Small intestine (tissue), 7 donors: ENCODE data around the gene NUP214. TPM values are rescaled to one million over a fixed set of nuclear protein-coding genes. Genes with fewer than 3 reads are reported as not detected.

Experiments
- DNase-seq, 2 donors: peaks; one replicate each; pipeline versions ENCODE4 v3.0.0 to v3.0.0-alpha.2; 2013
- FAIRE-seq: peaks from 2 replicates; lab custom pipeline; 2012; peaks lifted over from hg19 to GRCh38; lab: Jason Lieb, UNC
- H3K27ac ChIP-seq, 3 donors: one replicate each; pipeline ENCODE4 v1.5.1; 2013; ENCODE audit warnings: low read length in 2 of 3, mild to moderate bottlenecking in 2 of 3, control low read depth in 1 of 3, inconsistent platforms in 1 of 3, low read depth in 1 of 3, moderate library complexity in 1 of 3
- H3K27me3 ChIP-seq, 3 donors: one replicate each; pipeline ENCODE4 v1.6.1; 2013; ENCODE audit warnings: low read length in 3 of 3, inconsistent platforms in 1 of 3; ENCODE audit not compliant: control insufficient read depth in 3 of 3, insufficient read depth in 3 of 3
- H3K36me3 ChIP-seq, 3 donors: one replicate each; pipeline ENCODE4 v1.6.1; 2013; ENCODE audit warnings: low read length in 3 of 3, inconsistent platforms in 1 of 3, low read depth in 1 of 3, mild to moderate bottlenecking in 1 of 3, moderate library complexity in 1 of 3; ENCODE audit not compliant: control insufficient read depth in 3 of 3, insufficient read depth in 2 of 3
- H3K4me1 ChIP-seq, 3 donors: one replicate each; pipeline ENCODE4 v1.6.1; 2013; ENCODE audit warnings: low read length in 2 of 3, inconsistent platforms in 1 of 3, low read depth in 1 of 3, mild to moderate bottlenecking in 1 of 3, moderate library complexity in 1 of 3; ENCODE audit not compliant: control insufficient read depth in 3 of 3, insufficient read depth in 2 of 3
- H3K4me3 ChIP-seq, 3 donors: one replicate each; pipeline ENCODE4 v1.5.1; 2013; ENCODE audit warnings: low read length in 3 of 3, control low read depth in 1 of 3, inconsistent platforms in 1 of 3, low read depth in 1 of 3, mild to moderate bottlenecking in 1 of 3, moderate library complexity in 1 of 3
- H3K9me3 ChIP-seq, 2 donors: one replicate each; pipeline ENCODE4 v1.6.1; 2013; ENCODE audit warnings: low read depth in 1 of 2, low read length in 1 of 2; ENCODE audit not compliant: control insufficient read depth in 2 of 2, insufficient read depth in 1 of 2
- WGBS, 3 donors: extraction: QIAGEN DNeasy Blood & Tissue Kit; methylation state at CpG; one replicate each; pipeline ENCODE4 v1.1.7; 2013; 5-methylcytosine and 5-hydroxymethylcytosine counted together
- polyA plus RNA-seq, 4 donors: library from polyadenylated mRNA; stranded (reverse) in 3 of 4; unstranded in 1 of 4; fragments of 200-250 nt in 3 of 4; fragments of 120-200 nt in 1 of 4; gene quantifications; one replicate each; pipeline versions ENCODE4 v1.2.1 to v1.2.3, GENCODE V29; 2013
- donor health status: healthy with polysubstance abuse.
- donor health status: control.
- donor health status: control.
- donor health status: Bipolar disorder and iron deficiency.
- donor health status: healthy.

Gene NUP214
- polyA plus RNA-seq, 4 donors = 16.7 to 49.7 (median 37.3) TPM

DNA sequence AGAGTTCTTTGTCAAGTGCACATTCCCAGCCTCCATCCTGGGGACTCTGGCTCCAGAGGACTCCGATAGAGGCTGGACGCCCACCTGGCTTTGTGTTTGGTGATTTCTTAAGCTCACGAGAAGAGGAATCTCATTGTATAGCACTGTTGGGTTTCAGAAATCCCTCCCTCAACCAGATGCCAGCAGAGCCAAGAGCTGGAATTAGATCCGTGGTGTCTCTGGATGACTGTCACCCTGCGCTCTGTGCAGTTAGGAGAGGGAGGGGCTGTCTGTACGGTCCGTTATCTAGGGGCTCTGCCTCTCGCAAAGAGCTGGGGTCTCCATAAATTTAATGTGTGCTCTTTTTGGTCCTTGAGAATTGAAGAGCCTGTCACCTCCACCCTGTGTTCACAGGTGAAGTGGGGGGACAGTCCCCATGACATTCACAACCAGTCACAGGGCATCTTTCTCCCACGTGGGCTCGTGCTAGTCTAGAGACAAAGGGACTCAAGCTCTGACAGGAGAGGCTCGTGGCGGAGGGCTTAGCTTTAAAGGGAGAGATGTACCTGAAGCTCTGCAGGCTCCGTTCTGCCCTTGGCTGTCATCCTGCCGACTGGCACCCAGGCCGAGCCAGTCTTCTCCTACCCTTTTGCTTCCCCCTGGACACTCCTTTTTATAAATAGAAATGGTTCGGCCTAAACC, 109.6 kb downstream of the NUP214 start:
- 86 to 92% (median 89%) methylated on average over 16 of the region's 16 CpGs for WGBS, 3 donors
- Histone ChIP-seq H3K4me3 (no peak overlapping the region), H3K9me3 (no peaks in the 10 kb centered on the region), H3K36me3 (peaks cover 6 to 56% (median 14%) of the 10 kb centered on the region in 3 donors), H3K27me3 (no peaks in the 10 kb centered on the region), H3K4me1 (peaks cover 0 to 15% (median 3%) of the 10 kb centered on the region in 3 donors), H3K27ac (no peak overlapping the region)
- no peak for FAIRE-seq
- no peak for DNase-seq

GRCh38 chr9:131235480-131235851, 110.1 kb downstream of the NUP214 start:
- Histone ChIP-seq H3K27me3 (peaks cover 0 to under 1% (median 0%) of the 10 kb centered on the region in 3 donors), H3K4me1 (peaks cover 0 to 15% (median 3%) of the 10 kb centered on the region in 3 donors), H3K9me3 (no peaks in the 10 kb centered on the region), H3K36me3 (peaks cover 6 to 53% (median 13%) of the 10 kb centered on the region in 3 donors), H3K4me3 (no peak overlapping the region), H3K27ac (no peak overlapping the region)
- no peak for FAIRE-seq
- DNase-seq = no peak
- 84 to 90% (median 89%) methylated on average over 9 of the region's 9 CpGs for WGBS, 3 donors

GRCh38 chr9:131236161-131236560, 110.8 kb downstream of the NUP214 start:
- FAIRE-seq = no peak
- Histone ChIP-seq H3K27ac (no peak overlapping the region), H3K27me3 (peaks cover 0 to 3% (median 0%) of the 10 kb centered on the region in 3 donors), H3K36me3 (peaks cover 6 to 46% (median 11%) of the 10 kb centered on the region in 3 donors), H3K4me3 (no peak overlapping the region), H3K9me3 (no peaks in the 10 kb centered on the region), H3K4me1 (peaks cover 0 to 15% (median 3%) of the 10 kb centered on the region in 3 donors)
- WGBS, 3 donors = 91 to 94% (median 93%) methylated on average over 8 of the region's 8 CpGs
- no peak for DNase-seq

DNA sequence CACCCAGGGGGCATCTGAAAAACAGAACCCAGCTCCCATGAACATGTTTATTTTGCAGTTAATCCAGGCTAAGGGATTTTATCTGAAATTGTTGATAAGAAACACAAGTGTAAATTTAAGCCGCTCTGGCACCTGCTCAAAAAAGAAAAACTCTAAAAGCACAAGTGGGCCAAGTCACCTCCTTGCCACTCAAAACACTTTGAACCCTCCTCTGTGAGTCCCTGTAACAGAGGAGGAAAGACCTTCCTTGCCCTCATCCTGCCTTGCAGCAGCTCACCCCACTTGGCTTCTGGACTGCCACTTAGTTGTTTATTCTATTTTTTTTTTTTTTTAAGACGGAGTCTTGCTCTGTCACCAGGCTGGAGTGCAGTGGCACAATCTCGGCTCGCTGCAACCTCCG, 111.4 kb downstream of the NUP214 start:
- Histone ChIP-seq H3K9me3 (no peaks in the 10 kb centered on the region), H3K27ac (no peak overlapping the region), H3K4me1 (peaks cover 0 to 15% (median 3%) of the 10 kb centered on the region in 3 donors), H3K4me3 (no peak overlapping the region), H3K36me3 (peaks cover 6 to 43% (median 11%) of the 10 kb centered on the region in 3 donors), H3K27me3 (peaks cover 0 to 3% (median 0%) of the 10 kb centered on the region in 3 donors)
- 58 to 84% (median 67%) methylated on average over 3 to 5 of the region's 5 CpGs for WGBS, 3 donors
- FAIRE-seq (no peak), DNase-seq (no peak)

GRCh38 chr9:131237291-131237690, 111.9 kb downstream of the NUP214 start:
- FAIRE-seq = no peak
- DNase-seq = no peak
- Histone ChIP-seq H3K27ac (no peak overlapping the region), H3K36me3 (peaks cover 3 to 38% (median 11%) of the 10 kb centered on the region in 3 donors), H3K9me3 (no peaks in the 10 kb centered on the region), H3K4me1 (peaks cover 0 to 15% (median 3%) of the 10 kb centered on the region in 3 donors), H3K27me3 (peaks cover 0 to 3% (median 0%) of the 10 kb centered on the region in 3 donors), H3K4me3 (no peak overlapping the region)
- 40 to 68% (median 50%) methylated on average over 7 of the region's 7 CpGs for WGBS, 3 donors

GRCh38 chr9:131237931-131238401, 112.6 kb downstream of the NUP214 start:
- H3K4me1 ChIP-seq = peaks cover 0 to 15% (median 3%) of the 10 kb centered on the region in 3 donors
- H3K9me3 ChIP-seq = no peaks in the 10 kb centered on the region
- peaks cover 0 to 32% (median 8%) of the 10 kb centered on the region in 3 donors for H3K36me3 ChIP-seq
- H3K27me3 ChIP-seq = peaks cover 0 to 3% (median 0%) of the 10 kb centered on the region in 3 donors
- H3K27ac ChIP-seq = peak overlapping the region in 2 of 3 donors; percentile 45 to 84
- FAIRE-seq = no peak
- H3K4me3 ChIP-seq = no peak overlapping the region
- peak; percentile 56 to 72 for DNase-seq
- WGBS, 3 donors = 6 to 13% (median 7%) methylated on average over 11 of the region's 11 CpGs

- FAIRE-seq (no peak), DNase-seq (no peak)
- Histone ChIP-seq H3K4me3 (no peak overlapping the region), H3K36me3 (peaks cover 0 to 26% (median 4%) of the 10 kb centered on the region in 3 donors), H3K4me1 (peaks cover 0 to 15% (median 3%) of the 10 kb centered on the region in 3 donors), H3K9me3 (no peaks in the 10 kb centered on the region), H3K27ac (peak overlapping the region in 2 of 3 donors; percentile 45 to 84), H3K27me3 (peaks cover 0 to 3% (median 0%) of the 10 kb centered on the region in 3 donors)
- WGBS, 3 donors = 34 to 39% (median 34%) methylated on average over 23 of the region's 23 CpGs
These were observed 113.1 kb downstream of the NUP214 start for GRCh38 chr9:131238402-131239021.

DNA sequence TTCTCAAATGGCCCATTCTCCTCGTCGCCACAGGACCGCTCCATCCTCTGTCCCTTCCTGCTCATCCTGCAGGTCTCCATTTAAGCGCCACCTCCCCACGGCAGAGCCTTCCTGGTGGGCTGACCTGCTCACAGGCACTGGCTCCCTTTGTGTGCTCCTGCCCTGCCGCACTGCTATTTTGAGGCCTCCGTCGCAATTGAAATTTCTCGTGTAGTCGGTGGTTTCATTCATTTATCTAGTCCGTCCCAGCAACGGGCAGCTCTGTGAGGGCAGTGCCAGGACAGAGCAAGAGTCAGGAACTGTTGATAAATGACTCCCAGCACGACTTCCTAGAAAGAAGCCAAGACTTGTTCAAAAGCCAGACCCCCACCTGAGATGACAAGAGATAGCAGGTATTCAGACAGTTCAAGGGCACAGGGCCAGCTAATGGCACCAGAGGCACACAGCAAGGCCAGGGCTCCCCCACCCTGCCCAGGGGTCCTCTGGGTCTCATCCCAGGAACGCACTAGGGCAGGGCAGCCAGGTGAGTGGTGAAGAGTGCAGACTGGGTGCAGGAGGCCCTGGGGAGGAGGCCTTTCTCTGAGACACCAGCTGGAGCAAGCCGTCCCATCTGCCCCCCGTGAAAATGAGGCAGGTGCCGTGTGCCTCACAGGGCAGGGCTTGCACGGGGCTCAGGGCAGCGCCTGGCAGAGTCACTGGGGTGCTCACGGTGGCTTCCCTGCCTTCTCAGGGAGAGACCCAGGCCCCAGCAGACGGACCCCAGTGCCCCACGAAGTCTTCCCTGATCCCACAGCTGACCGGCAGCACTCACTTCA, 114.0 kb downstream of the NUP214 start:
- no peak for FAIRE-seq
- Histone ChIP-seq H3K9me3 (peaks cover 0 to 3% of the 10 kb centered on the region in 2 donors), H3K4me1 (peaks cover 0 to 15% (median 3%) of the 10 kb centered on the region in 3 donors), H3K36me3 (peaks cover 0 to 18% (median 2%) of the 10 kb centered on the region in 3 donors), H3K27ac (no peak overlapping the region), H3K4me3 (no peak overlapping the region), H3K27me3 (peaks cover 0 to 3% (median 0%) of the 10 kb centered on the region in 3 donors)
- no peak for DNase-seq
- 79 to 83% (median 83%) methylated on average over 23 of the region's 23 CpGs for WGBS, 3 donors
